Fibroblast of gingiva (primary cell): ENCODE results near the gene SETBP1.

ENCODE experiments used
- DNase-seq: peaks from one replicate; pipeline ENCODE4 v3.0.0-alpha.2; 2011; ENCODE audit warnings: low read depth

SETBP1 gene

DNA sequence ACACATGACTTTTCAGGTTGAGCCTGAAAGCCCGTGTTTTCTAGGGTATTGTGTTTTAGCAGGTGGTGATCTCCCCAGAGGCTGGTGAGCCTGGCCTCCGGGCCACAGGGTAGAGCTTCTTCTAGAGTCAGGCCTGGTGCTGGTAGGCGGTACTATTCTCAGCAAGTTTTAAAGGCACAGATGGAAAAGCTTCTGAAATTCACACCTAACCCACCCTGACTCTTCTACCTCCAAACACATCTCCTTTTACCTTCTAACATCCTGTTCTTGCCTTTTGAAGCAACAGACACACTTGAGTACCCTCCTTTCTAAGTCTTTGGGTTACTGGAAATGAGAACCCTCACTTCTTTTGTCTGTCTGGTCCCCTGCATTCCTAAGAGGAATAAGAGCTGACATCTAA is 191.1 kb downstream of the SETBP1 start:
- DNase-seq: no peak

DNA sequence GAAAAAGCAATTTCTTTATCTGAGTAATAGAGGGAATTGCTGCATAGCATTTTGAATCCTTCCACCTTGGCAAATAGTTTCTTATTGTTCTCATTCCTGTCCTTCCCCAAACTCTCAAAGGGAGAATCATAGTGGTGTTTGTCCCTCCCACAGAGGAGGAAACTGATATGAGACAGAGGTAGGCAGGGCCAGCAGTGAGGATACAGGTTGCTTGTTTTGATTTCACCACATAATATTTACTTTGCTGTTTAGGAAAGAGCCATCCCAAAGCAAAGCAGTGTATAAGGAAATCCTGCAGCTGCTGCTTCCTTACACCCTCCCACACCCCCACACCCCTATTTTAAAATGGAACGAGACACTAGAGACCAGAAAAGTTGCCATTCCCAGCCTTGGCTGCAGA is 195.3 kb downstream of the SETBP1 start:
- DNase-seq: no peak

DNA sequence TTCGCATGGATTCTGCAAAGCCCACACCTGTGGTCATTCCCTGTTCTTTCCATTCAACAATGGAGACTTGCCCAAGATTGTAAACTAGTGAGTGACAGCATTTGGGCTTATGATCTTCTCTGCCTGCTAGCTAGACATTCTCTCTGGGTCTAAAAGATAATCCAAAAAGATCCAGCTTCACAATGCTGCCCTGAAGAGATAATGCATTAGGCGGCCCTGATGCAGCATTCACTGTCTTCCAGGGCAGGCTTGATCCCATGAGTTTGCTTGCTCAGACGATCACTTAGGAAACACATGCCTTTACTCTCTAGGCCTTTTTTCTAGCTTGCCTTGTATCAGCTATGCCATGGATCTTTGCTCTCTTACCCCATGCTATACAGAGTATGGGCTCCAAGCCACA is 196.1 kb downstream of the SETBP1 start:
- no peak for DNase-seq

DNA sequence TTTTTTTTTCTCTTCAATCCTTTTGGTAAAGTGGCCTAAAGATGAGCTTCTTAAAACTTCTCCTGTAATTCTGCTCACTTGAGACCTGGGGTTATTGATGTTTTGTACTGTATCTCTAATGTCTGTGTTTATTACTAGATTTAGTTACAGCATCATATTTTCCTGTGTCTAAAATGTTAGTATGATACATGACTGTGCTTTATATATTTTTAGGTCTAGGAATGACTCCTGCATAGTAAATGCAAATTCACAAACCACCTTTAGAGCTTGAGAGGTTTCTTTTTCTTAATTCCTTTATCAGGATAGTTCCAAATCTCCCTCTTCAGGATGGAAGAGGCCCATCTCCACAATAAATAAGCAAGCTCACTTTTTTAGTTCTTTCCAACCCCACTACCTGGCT is 197.6 kb downstream of the SETBP1 start:
- DNase-seq: no peak

DNA sequence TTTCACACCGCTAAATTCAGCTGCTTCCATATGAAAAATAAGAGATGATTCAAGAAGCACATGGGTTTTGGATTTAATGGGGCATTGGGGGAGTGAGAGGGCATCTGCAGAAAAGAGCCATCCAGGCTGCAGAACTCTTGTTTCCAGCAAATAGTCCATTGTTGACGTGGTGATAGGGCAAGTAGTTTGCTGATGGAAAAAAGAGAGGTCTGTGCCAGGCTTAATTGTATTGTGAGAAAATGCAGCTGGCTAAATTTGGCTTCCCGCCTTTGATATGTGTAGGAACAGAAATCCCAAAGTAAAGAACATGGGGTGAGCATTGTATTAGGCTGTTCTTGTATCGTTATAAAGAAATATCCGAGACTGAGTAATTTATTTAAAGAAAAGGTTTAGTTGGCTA is 199.5 kb downstream of the SETBP1 start:
- no peak for DNase-seq

DNA sequence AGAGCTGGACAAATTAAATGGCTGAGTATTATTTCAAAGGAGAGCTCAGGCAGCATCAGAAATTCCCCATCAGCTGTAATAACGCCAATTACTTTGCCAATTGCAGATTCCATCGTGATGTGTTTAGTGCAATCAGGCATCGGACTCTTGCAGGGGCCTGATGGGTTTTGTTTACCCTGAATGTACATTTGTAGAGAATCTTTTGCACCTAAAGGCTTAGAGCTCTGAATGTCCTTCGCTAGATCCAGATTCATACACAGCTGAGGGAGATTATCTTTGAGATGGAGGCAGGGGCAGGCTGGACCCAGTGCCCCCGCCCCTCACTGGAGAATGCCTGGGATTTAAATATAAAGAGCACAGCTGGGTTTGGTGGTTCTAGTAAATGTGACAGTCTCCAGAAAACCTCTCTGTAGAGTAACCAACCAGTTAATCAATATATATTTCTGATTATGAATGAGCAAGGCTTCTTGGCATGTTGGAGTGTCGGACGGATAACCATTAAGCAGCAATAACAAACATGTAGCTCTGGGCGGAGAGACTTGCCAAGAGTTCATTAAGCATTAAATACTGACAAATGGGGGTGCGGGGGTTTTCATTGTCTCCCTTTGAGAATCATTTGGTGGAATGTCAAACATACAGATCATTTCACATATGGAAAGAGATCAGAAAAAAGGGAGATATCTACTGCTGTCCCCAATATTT is 200.9 kb downstream of the SETBP1 start:
- no peak for DNase-seq

DNA sequence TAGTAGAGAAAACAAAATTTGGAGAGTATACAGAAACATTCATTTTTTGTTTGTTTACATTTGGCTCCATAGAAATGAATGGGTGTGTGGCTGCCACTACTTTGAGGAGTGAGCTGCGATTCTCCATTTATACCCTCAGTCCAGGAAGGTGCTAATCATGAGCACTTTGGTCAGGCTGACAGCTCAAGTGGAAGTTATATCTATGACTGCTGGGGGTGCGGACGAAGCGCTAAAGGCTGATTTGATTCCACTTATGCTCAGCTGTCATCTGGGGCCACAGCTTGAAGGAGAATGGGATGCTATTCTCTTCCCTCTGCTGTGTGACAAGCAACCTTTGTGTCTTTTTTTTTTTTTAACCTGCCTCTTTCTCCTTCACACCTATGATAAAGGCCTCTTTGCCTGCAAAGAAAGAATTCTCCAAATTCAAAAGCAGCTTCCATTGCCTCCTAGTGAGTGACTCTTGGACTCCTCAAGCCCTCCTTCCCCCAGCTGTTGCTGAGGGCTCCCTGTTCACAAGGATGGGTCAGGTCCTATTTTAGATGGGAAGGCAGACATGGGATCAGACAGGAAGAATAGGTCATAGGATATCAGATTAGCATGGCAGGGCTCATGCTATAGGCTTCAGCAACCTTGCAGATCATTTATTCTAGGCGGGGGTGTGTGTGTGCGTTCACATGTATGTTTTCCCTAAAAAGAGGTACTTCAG is 201.6 kb downstream of the SETBP1 start:
- no peak for DNase-seq

DNA sequence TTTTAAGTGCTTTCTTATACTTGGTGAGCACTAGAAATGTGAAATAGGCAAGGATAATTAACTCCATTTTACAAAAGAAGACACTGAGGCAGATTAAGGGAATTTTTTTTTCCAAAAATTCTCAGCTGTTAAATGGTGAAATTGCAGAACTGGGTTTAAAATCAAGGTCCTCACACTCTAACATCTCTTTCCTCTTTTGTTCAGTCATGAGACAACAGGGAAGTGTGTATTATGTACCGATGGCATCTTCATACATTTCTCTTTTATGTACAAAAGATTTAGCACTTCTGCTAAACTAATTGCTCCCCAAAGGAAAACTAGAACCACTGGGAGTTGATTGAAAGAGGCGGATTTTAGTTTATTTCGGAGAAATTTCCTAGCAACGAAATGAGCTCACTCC is 203.0 kb downstream of the SETBP1 start:
- no peak for DNase-seq

DNA sequence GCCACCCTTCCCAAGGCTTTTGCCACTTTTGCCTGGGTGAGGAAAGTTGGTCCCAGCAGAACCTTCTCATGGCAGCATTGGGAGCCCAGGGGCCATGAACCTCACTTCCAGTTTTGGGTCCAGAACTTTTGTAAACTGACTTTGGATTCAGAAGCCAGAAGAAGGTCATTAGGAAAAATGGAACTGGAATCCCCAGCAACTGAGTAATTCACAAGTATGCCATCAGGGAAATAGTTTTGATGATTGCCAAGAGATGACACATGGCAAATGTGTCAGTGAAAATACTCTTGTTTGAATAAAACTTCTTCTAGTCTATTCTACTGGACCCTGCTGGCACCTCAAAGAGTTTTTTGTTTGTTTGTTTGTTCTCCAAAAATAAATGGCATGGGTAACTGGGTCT is 203.7 kb downstream of the SETBP1 start:
- DNase-seq: peak; percentile 16

DNA sequence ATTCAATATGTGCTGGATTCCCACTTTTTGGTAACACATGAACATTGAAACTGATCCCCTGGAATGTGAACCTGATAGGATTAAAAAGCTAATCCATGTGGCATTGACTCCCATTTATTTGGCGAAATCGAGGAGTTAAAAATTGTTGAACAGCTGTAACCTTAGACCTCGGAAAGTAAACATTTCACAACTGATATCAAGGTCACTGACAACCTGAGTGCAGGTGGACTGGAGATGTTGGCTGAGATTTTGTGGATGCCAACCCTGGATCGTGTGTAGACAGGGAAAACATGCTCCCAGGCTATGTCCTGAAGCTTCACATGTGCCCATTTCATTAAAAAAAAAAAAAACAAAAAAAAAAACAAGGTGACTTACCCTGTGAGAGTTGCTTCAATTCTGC is 204.8 kb downstream of the SETBP1 start:
- DNase-seq: no peak

DNA sequence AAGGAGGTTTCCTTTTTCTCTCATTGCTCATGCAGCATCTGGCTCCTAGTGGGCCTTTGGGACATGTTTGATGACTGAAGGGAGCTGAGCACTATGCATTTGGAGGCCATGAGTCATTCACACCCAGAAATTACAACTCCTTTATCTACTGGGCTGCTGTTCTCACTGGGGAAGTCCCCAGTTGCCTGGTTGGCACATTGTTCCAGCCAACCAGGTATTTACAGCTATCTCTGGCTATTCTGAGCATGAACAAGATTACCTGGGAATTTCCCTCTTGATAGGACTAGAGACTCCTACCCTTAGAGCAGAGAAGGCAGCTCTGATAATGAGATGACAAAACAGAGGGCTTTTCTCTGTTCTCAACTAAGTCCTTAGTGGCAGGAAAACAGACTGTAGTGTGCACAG is 206.5 kb downstream of the SETBP1 start:
- DNase-seq: no peak

DNA sequence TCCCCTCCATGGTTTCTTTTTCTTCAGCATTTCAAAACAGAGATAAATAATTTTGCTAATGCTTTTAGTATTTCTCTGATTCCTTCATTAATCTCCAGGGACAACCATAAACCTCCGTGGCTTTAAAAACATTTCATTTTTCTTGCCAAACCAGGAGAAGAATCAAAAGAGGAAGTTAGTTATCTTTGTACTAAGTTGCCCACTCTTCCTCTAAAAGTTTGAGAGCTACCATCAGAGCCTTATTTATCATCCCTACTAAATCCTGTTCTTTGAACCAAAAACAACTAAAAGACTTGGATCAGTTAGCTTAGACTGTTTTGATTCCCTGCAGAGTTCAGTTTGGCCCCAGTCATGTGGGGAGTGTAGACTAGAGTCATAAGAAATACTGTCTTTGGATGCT is 208.4 kb downstream of the SETBP1 start:
- DNase-seq: no peak

DNA sequence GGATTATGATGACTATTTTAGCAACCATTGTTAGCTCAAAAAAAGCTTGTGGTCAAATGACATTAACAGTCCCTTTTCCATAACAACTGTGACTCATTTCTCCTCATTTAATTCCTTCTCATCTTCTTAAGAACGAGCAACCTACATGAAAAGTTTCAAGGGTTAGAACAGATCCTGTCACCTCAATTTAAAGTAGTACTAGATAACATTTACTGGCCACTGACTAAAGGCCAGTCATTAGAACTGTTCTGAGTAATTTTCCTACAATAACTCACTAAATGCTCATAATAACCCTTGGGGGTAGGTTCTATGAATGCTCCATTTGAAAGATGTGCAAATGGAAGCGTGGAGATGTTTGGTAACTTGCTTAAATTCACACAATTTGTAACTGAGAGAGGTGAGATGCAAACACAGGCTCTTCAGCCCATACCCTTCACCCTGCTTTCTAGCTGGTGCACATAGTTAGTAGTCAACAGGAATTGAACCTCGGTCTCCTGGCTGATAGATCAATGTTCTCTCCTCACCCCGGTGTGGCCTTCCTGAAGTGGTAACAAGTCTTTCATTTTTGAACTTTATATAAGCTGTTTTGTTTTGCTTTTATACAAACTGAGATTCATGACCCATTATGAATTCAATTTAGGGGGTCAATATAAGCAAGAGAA is 212.5 kb downstream of the SETBP1 start:
- DNase-seq: no peak

DNA sequence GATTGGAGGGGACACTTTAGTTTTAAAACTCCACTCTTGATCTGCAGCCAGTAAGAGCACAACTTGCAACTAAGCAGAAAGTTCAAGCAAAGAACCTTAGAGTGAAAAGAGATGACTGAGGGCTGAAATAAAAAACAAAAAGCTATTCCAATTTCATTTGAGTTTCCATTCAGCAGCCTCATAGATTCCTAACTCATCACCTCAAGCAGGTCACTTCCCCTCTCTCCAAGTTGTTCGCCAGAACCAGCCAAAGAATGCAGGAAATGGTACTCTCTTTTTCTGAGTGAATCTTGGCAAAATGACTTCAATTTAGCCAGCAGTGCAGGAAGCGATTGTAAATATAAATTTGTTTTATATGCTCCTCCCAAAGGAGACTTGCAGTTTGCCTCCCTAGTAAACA is 213.3 kb downstream of the SETBP1 start:
- no peak for DNase-seq

DNA sequence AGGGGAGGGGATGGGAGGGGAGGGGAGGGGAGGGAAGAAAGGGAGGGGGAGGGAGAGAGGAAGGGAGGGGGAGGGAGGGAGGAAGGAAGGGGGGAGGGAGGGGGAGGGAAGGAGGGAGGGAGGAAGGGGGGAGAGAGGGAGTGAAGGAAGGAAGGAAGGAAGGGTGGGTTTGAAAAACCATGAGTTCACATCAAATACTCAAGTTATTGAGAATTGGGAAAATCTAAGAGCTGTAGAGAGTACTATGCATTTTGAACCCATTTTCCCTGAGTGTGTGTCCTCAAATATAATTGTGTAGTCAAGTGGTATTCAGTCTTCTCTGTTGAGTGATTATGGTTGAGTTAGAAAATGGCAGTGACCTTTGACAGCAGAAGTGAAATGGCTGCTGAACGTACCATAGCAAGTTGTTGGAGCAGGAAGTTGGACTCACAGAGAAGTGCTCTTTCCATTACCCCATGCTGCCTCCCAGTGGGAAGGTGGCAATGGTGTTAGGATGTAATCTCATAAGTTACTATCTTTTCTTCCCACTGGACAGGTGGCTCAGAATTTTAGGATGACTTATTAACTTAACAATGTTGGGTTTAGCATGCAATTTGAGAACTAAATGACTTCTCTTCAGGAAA is 214.6 kb downstream of the SETBP1 start:
- peak; percentile 50 for DNase-seq

DNA sequence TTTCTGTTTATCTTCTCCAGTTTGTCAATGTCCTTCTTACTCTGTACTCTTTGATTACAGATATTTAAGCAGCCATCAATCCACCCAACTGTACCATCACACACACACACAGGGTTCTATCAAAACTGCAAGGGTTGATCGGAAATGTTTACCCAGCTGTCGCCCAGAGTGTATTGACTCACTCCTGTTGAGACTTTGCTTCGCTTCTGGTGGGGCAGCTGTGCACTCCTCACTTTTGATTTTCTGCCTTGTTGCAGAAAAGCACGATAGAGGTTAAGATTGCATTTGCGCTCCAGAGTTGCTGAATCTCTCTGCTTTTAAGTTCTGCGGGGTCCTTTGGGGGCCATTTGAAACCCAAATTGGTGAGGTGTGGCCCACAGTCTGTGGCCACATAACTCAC is 216.2 kb downstream of the SETBP1 start:
- no peak for DNase-seq

DNA sequence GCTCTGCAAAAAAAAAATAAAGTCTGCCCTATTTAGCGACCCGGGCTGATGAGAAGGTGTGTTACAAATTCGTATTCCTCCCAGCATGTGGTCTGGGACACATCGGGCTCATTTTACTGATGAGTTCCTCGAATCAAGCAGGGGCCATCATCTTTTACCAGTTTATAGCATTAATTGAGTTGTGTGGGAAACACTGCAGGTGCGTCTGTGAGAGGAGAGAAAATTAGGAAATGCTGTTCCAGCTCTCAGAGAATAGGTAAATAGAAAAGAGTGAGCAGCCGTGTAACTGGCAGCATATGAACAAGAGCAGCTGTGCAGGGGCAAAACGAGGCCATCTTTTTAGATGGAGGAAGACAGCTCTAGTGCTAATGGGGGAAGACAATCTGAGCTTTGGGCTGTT is 216.7 kb downstream of the SETBP1 start:
- DNase-seq: no peak

DNA sequence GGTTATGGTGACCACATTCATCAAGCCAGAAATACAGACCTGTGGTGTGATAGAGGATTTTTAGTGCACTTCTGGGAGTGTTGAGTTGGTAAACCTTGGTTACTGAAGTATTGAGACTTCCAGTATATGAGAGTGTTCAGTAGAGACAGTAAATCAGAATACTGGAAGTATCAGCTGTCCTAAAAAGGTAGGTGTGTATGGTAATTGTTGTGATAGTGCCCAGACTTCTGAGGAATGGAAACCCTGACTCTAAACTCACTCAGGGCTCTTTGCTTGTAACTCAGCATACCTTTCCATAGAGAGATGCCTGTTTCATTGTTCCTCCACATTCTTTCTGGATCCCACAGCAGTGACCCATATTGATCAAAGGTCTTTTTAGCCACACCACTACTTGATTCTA is 217.1 kb downstream of the SETBP1 start:
- DNase-seq: no peak

DNA sequence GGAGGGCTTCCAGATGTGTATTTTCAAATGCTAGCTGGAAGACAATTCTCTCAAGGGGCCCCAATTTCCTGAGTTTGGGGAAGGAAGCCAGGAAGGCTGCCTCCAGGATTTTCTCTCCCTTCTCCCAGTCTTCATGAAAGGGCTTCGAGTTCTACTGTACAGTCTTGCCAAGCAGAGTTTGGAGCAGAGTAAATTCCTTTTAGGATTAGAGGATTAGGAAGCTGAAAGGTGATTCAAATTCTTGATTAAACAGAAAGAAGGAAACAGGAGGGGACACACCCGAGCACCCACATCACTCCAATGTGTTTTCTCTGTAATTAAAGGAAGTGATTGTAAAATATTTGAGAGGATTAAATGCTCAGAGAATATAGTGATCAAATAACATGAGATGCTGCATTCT is 217.8 kb downstream of the SETBP1 start:
- DNase-seq: no peak

DNA sequence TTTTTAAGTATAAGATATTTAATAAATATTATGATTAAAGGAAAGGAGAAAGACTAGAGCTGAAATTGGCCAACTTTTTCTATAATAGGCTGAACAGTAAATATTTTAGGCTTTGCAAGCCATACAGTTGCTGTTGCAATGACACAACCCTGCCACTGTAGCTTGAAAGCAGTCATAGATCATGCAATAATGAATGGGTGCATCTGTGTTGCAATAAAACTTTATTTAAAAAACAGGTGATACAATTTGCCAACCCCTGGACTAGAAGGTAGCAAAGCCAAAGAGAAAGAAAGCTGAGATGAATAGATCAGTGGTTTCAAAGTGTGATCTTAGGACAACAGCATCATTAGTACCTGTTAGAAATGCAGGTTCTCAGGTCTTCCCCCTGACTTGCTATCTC is 219.1 kb downstream of the SETBP1 start:
- DNase-seq: no peak

DNA sequence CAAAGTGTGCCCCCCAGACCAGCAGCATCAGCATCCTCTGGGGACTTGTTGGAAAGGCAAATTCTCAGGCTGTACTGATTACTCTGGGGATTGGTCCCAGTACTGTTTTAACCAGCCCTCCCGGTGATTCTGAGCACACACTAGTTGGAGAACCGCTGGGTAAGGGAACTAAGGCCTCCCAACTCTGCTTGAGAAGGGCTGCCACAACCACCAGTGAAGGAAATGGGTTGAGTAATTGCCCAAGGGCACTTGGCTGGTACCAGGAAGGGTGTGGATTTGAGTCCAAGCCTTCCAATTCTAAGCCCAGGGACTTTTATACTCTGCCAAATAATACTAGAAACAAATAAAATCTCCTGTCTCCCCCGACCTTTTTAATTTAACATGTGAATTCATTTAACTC is 219.9 kb downstream of the SETBP1 start:
- peak; percentile 13 for DNase-seq

DNA sequence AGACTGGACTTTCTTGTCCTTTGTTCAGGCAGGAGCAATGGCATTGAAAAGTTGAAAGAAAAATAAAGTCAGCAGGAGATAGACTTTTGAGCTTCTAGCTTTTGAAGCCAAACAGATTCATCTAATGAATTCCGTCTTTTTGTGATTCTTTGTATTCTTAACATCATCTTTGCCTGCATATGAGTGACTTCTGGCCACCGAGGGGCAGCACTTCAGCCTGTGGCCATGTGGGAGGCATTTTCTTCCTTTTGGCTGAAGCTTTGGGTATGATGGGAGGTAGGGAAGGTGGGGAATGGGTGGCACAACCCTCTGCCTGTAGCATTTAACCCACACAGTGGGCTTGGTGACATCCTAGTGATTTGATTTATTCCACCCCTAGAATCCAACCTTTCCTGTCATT is 220.6 kb downstream of the SETBP1 start:
- no peak for DNase-seq

DNA sequence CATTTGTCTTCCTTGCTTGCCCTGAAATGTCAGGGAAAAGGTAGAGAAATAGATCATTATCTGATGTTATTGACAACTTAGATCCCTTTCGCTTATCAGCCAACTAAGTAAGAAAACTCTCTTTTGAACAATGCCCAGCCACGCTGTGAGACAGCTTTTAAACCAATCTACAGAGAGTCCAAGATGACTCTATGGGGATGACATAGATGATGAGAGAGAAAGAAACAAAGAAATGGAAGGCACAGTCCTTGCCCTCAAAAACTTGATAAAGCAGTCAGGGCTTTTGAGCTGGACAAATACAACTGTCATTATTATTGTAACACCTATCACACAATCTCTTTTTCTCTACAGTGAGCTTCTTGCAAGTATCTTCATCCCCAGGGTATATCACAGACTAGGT is 222.6 kb downstream of the SETBP1 start:
- no peak for DNase-seq
